ENCODE results near the gene SETD2.
"Not testable (repeated sequence)": the region's sequence is repeated elsewhere in the genome, so short reads cannot be mapped to it uniquely, and the experiment has no call there.

SETD2 gene, protein sequence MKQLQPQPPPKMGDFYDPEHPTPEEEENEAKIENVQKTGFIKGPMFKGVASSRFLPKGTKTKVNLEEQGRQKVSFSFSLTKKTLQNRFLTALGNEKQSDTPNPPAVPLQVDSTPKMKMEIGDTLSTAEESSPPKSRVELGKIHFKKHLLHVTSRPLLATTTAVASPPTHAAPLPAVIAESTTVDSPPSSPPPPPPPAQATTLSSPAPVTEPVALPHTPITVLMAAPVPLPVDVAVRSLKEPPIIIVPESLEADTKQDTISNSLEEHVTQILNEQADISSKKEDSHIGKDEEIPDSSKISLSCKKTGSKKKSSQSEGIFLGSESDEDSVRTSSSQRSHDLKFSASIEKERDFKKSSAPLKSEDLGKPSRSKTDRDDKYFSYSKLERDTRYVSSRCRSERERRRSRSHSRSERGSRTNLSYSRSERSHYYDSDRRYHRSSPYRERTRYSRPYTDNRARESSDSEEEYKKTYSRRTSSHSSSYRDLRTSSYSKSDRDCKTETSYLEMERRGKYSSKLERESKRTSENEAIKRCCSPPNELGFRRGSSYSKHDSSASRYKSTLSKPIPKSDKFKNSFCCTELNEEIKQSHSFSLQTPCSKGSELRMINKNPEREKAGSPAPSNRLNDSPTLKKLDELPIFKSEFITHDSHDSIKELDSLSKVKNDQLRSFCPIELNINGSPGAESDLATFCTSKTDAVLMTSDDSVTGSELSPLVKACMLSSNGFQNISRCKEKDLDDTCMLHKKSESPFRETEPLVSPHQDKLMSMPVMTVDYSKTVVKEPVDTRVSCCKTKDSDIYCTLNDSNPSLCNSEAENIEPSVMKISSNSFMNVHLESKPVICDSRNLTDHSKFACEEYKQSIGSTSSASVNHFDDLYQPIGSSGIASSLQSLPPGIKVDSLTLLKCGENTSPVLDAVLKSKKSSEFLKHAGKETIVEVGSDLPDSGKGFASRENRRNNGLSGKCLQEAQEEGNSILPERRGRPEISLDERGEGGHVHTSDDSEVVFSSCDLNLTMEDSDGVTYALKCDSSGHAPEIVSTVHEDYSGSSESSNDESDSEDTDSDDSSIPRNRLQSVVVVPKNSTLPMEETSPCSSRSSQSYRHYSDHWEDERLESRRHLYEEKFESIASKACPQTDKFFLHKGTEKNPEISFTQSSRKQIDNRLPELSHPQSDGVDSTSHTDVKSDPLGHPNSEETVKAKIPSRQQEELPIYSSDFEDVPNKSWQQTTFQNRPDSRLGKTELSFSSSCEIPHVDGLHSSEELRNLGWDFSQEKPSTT (N-terminal part only)

DNA sequence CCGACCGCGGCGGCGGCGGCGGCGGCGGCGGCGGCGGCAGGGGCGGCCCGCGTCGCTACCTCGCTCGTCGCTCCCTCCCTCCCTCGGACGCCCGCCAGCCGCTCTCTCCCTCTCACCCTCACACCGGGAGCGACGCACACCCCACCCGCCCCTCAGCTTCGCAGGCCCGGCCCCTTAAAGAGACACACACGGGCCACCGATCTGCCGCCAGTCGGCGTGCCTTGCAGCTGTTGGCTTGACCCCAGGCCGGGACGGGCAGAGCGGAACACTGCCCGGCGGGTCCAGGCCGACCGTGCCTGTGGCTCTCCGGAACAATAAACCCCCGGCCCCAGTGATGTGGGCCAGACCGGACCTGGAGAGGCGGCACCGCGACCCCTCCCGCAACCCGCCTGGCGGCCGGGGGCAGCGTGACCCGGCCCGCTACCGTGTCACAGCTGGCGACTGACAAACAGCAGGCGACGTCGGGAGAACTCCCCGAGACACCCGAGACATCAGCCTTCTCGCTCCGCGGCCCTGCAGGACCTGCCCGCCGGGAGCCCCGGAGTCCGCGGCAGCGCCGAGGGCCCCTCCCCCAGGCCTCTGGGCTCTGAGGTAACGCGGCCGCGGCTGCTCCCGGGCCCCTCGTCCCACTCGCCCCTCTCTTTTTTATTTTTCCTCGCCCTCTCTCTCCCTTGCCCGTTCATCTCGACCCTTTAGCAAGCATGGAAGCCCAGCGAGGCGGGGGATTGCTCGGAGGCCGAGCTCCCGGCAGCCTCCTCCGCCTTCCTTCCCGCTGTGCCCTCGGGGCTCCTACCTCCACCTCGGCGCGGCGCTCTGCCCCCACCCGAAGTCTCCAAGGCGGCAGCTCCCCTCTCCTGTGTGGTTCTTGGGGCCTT lies at the start of gene SETD2:
Gene SETD2 (minus strand): TSS at position 107 of the 875 bp plus-strand sequence. CDS start 189 bp downstream, outside the sequence.
- DNase-seq (ENCODE audit: low read depth) = peak; percentile 77

DNA sequence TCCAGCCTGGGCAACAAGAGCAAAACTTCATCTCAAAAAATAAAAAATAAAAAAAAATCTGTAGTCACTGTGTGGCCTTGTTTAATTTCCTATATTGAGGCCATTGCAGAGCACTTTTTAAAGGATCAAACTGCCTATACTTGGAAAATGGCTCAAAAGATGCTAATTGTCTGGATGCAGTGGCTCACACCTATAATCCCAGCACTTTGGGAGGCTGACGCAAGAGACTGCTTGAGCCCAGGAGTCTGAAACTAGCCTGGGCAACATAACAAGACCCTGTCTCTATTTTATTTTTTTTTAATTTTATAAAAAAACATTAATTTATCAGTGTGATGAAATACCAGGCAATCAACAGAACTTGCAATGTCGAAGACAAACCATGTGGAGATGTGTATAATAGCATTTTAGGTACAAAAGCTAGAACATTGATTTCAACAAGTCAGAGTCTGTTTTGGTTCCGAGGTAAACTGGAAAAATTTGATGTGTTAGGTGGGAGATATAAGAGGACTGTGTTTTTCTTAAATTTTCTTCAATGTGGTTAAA lies 47.0 kb upstream of the SETD2 start:
- DNase-seq (ENCODE audit: low read depth) = no peak

DNA sequence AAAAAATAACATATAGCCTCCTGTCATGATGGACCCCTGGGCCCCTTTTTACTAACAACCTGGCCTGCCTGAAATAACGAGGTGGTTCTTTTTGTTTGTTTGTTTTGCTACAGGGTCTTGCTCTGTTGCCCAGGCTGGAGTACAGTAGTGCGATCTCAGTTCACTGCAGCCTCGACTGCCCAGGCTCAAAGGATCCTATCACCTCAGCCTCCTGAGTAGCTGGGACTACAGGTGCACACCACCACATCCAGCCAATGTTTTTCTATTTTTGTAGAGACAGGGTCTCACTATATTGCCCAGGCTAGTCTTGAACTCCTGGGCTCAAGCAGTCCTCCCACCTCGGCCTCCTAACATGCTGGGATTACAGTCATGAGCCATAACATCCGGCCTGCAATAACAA lies 42.1 kb upstream of the SETD2 start:
- not testable (repeated sequence) for DNase-seq (ENCODE audit: low read depth)

DNA sequence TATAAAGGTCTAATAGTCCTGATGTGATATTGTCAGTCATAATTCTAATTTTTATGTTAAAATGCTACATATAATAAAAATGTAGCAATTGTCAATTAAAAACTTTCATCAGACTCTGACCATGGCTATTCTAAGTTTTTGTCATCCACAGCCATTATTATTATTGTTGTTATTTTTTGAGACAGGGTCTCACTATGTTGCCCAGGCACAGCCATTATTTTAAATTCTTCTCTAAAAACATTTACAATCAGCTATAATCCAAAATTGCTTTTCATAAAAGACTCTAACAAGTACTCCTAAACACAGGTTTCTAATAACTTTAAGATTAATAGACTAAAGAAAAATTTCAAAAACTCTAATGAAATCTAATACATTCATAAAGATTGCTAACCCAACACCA lies 41.0 kb upstream of the SETD2 start:
- DNase-seq (ENCODE audit: low read depth) = no peak

GRCh38 chr3:47202542-47202941 lies 38.6 kb upstream of the SETD2 start:
- DNase-seq (ENCODE audit: low read depth) = no peak

GRCh38 chr3:47197287-47197686 lies 33.4 kb upstream of the SETD2 start:
- no peak for DNase-seq (ENCODE audit: low read depth)

- DNase-seq (ENCODE audit: low read depth) = no peak
Measured at GRCh38 chr3:47194994-47195393, 31.1 kb upstream of the SETD2 start.

GRCh38 chr3:47193871-47194859 lies 30.3 kb upstream of the SETD2 start:
- no peak for DNase-seq (ENCODE audit: low read depth)

DNA sequence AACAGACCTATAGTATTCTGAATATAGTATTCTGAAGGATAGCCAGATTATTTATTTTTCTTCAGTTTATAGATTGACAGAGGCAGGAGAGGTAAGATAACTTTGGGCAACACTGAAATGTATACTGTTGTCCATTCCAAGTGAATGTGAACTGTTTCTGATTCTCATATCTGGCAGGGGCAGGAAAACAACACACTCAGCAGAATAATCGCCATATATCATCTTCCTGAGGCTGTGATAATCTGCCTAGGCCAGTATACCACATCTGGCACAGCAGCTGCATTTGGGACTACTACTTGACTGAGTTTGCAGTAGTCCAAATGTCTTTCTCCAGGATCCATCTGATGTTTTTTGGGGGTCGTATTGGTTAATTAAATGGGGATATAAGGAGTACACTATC lies 22.4 kb upstream of the SETD2 start:
- DNase-seq (ENCODE audit: low read depth) = no peak

GRCh38 chr3:47181685-47182084 lies 17.8 kb upstream of the SETD2 start:
- DNase-seq (ENCODE audit: low read depth) = not testable (repeated sequence)

GRCh38 chr3:47180011-47180410 lies 16.1 kb upstream of the SETD2 start:
- DNase-seq (ENCODE audit: low read depth) = not testable (repeated sequence)

- DNase-seq (ENCODE audit: low read depth) = no peak
Measured at GRCh38 chr3:47176582-47176981, 12.7 kb upstream of the SETD2 start.

DNA sequence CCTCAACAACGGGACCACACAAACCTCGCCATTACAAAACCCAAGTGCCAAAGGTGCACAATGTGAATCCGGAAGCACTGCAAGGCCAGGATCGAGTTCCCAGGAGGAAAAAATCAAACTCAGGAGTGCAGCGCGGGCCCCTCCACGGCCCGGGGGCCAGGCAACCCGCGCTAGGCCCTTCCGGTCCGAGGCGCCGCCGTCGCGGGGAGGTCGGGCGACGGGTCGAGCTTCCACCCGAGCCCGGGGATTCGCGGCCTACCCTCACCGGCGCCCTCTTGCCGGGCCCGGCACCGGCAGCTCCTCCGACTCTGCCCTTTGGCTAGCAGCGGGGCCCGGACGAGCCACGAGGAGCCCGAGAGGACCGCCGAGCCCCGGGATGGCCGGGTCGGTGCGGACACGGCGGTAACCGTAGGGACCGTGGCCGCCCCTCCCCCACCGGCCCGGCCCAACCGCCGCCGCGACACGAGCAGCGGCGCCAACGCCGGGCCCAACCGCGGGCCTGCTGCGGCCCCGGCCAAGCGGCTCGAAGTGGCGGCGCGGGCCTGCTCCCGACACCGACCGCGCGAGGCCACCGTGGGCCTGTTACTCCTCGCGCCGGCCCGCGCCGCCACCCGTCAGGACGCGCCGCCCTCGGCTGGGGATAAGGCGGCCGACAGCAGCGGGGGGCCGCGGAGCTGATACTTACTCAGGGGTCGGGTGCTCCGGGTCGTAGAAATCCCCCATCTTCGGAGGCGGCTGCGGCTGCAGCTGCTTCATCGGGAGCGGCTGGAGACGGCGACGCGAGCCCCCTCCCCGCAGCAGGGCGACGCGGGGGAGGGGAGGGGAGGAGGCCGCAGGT lies 525 bp downstream of the SETD2 start:
- DNase-seq (ENCODE audit: low read depth) = peak; percentile 41

GRCh38 chr3:47162697-47163168 lies 1.2 kb downstream of the SETD2 start:
- no peak for DNase-seq (ENCODE audit: low read depth)

- DNase-seq (ENCODE audit: low read depth) = no peak
Measured at GRCh38 chr3:47161983-47162696, 1.8 kb downstream of the SETD2 start.

DNA sequence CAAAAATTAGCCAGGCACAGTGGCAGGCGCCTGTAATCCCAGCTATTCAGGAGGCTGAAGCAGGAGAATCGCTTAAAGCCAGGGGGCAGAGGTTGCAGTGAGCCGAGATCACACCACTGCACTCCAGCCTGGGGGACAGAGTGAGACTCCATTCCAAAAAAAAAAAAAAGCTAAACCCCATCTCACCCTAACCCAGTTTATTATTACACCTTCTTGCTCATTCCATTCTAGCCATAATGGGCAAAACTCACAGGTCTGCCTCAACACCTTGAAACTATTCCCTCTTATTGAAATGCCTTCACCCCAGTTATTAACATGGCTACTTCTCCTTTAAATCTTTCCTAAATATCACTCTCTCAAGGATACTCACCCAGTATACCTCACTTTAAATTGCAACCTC lies 4.1 kb downstream of the SETD2 start:
- no peak for DNase-seq (ENCODE audit: low read depth)

DNA sequence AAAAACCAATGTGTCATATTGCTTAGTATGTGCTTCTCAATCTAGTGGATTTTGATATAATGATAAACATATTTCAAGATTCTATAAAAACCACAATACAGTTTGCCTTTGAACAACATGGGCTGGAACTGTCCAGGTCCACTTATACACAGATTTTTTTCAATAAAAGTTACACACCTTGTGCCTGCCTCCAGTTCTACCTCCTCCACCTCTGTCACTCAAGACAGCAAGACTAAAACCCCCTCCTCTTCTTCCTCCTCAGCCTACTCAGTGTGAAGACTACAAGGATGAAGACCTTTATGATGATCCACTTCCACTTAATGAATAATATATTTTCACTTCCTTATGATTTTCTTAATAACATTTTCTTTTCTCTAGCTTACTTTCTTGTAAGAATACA lies 5.7 kb downstream of the SETD2 start:
- DNase-seq (ENCODE audit: low read depth) = no peak

GRCh38 chr3:47156396-47156795 lies 7.5 kb downstream of the SETD2 start:
- no peak for DNase-seq (ENCODE audit: low read depth)
